A673 (cell line): Measurements from ENCODE around the gene COL2A1.
"Not testable (repeated sequence)": the region's sequence is repeated elsewhere in the genome, so short reads cannot be mapped to it uniquely, and the experiment has no call there.

ENCODE experiments used
- CTCF ChIP-seq: fragments of 300-800, 200-600 bp; sonication (generic); conservative IDR thresholded peaks from 2 replicates; pipeline ENCODE4 v1.5.1; 2017; ENCODE audit warnings: low read depth, mild to moderate bottlenecking, antibody characterized with exemption, low read length, moderate library complexity, mixed read lengths
- EZH2 ChIP-seq: fragments of 200-600 bp; sonication (generic); IDR thresholded peaks from 2 replicates; pipeline ENCODE4 v1.6.1; 2017; ENCODE audit warnings: borderline replicate concordance, low read depth, mild to moderate bottlenecking, mixed read lengths, antibody characterized with exemption, low read length; ENCODE audit not compliant: poor library complexity, severe bottlenecking

GRCh38 chr12:47957671-47958070 lies 46.6 kb downstream of the COL2A1 start:
- not testable (repeated sequence) for TF ChIP-seq CTCF, EZH2
